H9 (cell line): ENCODE data around the gene CHID1. TPM values are rescaled to one million over a fixed set of nuclear protein-coding genes. Genes with fewer than 3 reads are reported as not detected.

Experiments used
- DNase-seq: peaks from one replicate; pipeline ENCODE4 v3.0.0-alpha.2; 2017
- H2AFZ ChIP-seq: one replicate; pipeline ENCODE4 v1.6.1; 2013; ENCODE audit warnings: mild to moderate bottlenecking, low read length, control low read depth, moderate library complexity
- H2AK5ac ChIP-seq: 2 replicates; pipeline ENCODE4 v1.6.1; 2013; ENCODE audit warnings: low read length, control low read depth, mixed read lengths; ENCODE audit not compliant: insufficient read length
- H2BK120ac ChIP-seq: one replicate; pipeline ENCODE4 v1.6.1; 2013; ENCODE audit warnings: low read depth, mild to moderate bottlenecking, low read length, control low read depth, inconsistent platforms; ENCODE audit not compliant: poor library complexity, severe bottlenecking
- H2BK12ac ChIP-seq: 2 replicates; pipeline ENCODE4 v1.6.1; 2013; ENCODE audit warnings: low read length, control low read depth, mixed read lengths, low read depth; ENCODE audit not compliant: insufficient read length
- H2BK15ac ChIP-seq: 2 replicates; pipeline ENCODE4 v1.6.1; 2013; ENCODE audit warnings: low read depth, low read length, control low read depth
- H2BK20ac ChIP-seq: one replicate; pipeline ENCODE4 v1.6.1; 2013; ENCODE audit warnings: low read depth, mild to moderate bottlenecking, low read length, control low read depth, inconsistent platforms; ENCODE audit not compliant: poor library complexity, severe bottlenecking
- H2BK5ac ChIP-seq: 2 replicates; pipeline ENCODE4 v1.6.1; 2013; ENCODE audit warnings: low read length, control low read depth, mixed read lengths; ENCODE audit not compliant: insufficient read length
- H3K14ac ChIP-seq: 2 replicates; pipeline ENCODE4 v1.6.1; 2013; ENCODE audit warnings: low read length, control low read depth; ENCODE audit not compliant: insufficient read depth
- H3K18ac ChIP-seq: 2 replicates; pipeline ENCODE4 v1.6.1; 2013; ENCODE audit warnings: low read depth, mild to moderate bottlenecking, mixed read lengths, low read length, control low read depth; ENCODE audit not compliant: insufficient read length
- H3K23ac ChIP-seq: 2 replicates; pipeline ENCODE4 v1.6.1; 2013; ENCODE audit warnings: low read length, control low read depth, mixed read lengths, low read depth; ENCODE audit not compliant: insufficient read length
- H3K23me2 ChIP-seq: 2 replicates; pipeline ENCODE4 v1.6.1; 2013; ENCODE audit warnings: low read depth, mild to moderate bottlenecking, mixed read lengths, low read length, control low read depth; ENCODE audit not compliant: insufficient read length, poor library complexity, severe bottlenecking
- H3K27ac ChIP-seq: 2 replicates; pipeline ENCODE4 v1.5.1; 2013; ENCODE audit warnings: low read length, control low read depth, mixed read lengths, low read depth; ENCODE audit not compliant: insufficient read length
- H3K27me3 ChIP-seq: 2 replicates; pipeline ENCODE4 v1.6.1; 2013; ENCODE audit warnings: low read length, control low read depth, inconsistent platforms; ENCODE audit not compliant: insufficient read depth
- H3K4ac ChIP-seq: 2 replicates; pipeline ENCODE4 v1.6.1; 2013; ENCODE audit warnings: low read depth, mild to moderate bottlenecking, control low read depth, inconsistent platforms, low read length, moderate library complexity
- H3K4me1 ChIP-seq: 2 replicates; pipeline ENCODE4 v1.6.1; 2013; ENCODE audit warnings: low read length, control low read depth, inconsistent platforms; ENCODE audit not compliant: insufficient read depth
- H3K4me2 ChIP-seq: 2 replicates; pipeline ENCODE4 v1.6.1; 2013; ENCODE audit warnings: low read length, control low read depth, mixed read lengths; ENCODE audit not compliant: insufficient read length, insufficient read depth
- H3K56ac ChIP-seq: 2 replicates; pipeline ENCODE4 v1.6.1; 2013; ENCODE audit warnings: low read depth, mild to moderate bottlenecking, mixed read lengths, low read length, control low read depth; ENCODE audit not compliant: insufficient read length
- H3K79me1 ChIP-seq: 2 replicates; pipeline ENCODE4 v1.6.1; 2013; ENCODE audit warnings: low read depth, mild to moderate bottlenecking, moderate library complexity, low read length, control low read depth, inconsistent platforms; ENCODE audit not compliant: insufficient read depth, poor library complexity, severe bottlenecking
- H3K79me2 ChIP-seq: 2 replicates; pipeline ENCODE4 v1.6.1; 2013; ENCODE audit warnings: low read length, control low read depth, inconsistent platforms; ENCODE audit not compliant: insufficient read depth
- H3K9ac ChIP-seq: 2 replicates; pipeline ENCODE4 v1.6.1; 2013; ENCODE audit warnings: low read length, control low read depth, mixed read lengths; ENCODE audit not compliant: insufficient read length; ENCODE audit errors: extremely low read depth
- H3K9me3 ChIP-seq: one replicate; pipeline ENCODE4 v1.6.1; 2013; ENCODE audit warnings: low read depth, low read length, inconsistent platforms; ENCODE audit not compliant: control insufficient read depth
- H3T11ph ChIP-seq: one replicate; pipeline ENCODE4 v1.6.1; 2013; ENCODE audit warnings: mild to moderate bottlenecking, low read length, control low read depth, inconsistent platforms
- H4K20me1 ChIP-seq: one replicate; pipeline ENCODE4 v1.6.1; 2013; ENCODE audit not compliant: control insufficient read depth, insufficient read length, insufficient read depth
- H4K5ac ChIP-seq: 2 replicates; pipeline ENCODE4 v1.6.1; 2013; ENCODE audit warnings: low read depth, mild to moderate bottlenecking, mixed read lengths, low read length, control low read depth; ENCODE audit not compliant: insufficient read length
- H4K8ac ChIP-seq: replicated peaks from 2 replicates; pipeline ENCODE4 v1.6.1; 2013; ENCODE audit warnings: low read length, control low read depth, mixed read lengths, low read depth; ENCODE audit not compliant: insufficient read length
- H4K91ac ChIP-seq: 2 replicates; pipeline ENCODE4 v1.6.1; 2013; ENCODE audit warnings: low read depth, mild to moderate bottlenecking, moderate library complexity, mixed read lengths, low read length, control low read depth; ENCODE audit not compliant: insufficient read length
- H3K27ac Mint-ChIP-seq, 3 experiments: 2 replicates in 2 of 3; 3 replicates in 1 of 3; pipeline ENCODE4 v1.8.0; 2020 to 2021; ENCODE audit warnings: mixed read lengths in 3 of 3, mild to moderate bottlenecking in 1 of 3, moderate library complexity in 1 of 3
- H3K27me3 Mint-ChIP-seq: 2 replicates; pipeline ENCODE4 v1.8.0; 2021; ENCODE audit warnings: low read depth, mild to moderate bottlenecking, moderate library complexity, mixed read lengths
- H3K36me3 Mint-ChIP-seq, 3 experiments: 2 replicates in 2 of 3; 3 replicates in 1 of 3; pipeline ENCODE4 v1.8.0; 2020 to 2021; ENCODE audit warnings: low read depth in 3 of 3, mixed read lengths in 3 of 3; ENCODE audit not compliant: insufficient read depth in 1 of 3
- H3K4me1 Mint-ChIP-seq, 2 experiments: 2 replicates each; pipeline ENCODE4 v1.8.0; 2020; ENCODE audit warnings: mixed read lengths in 2 of 2
- H3K4me3 Mint-ChIP-seq, 2 experiments: 2 replicates in 1 of 2; 3 replicates in 1 of 2; pipeline ENCODE4 v1.8.0; 2020 to 2021; ENCODE audit warnings: mild to moderate bottlenecking in 2 of 2, mixed read lengths in 2 of 2, moderate library complexity in 1 of 2
- H3K9me3 Mint-ChIP-seq, 2 experiments: 2 replicates in 1 of 2; 3 replicates in 1 of 2; pipeline ENCODE4 v1.8.0; 2020; ENCODE audit warnings: mild to moderate bottlenecking in 2 of 2, mixed read lengths in 2 of 2, moderate library complexity in 1 of 2
- WGBS: extraction: QIAGEN DNeasy Blood & Tissue Kit; methylation state at CpG from one replicate; pipeline ENCODE4 v1.1.7; 2013; ENCODE audit warnings: missing lambda C conversion rate, low lambda C conversion rate, mixed read lengths; ENCODE audit not compliant: insufficient read length; ENCODE audit errors: extremely low coverage; 5-methylcytosine and 5-hydroxymethylcytosine counted together
- total RNA-seq: library from RNA; stranded (reverse); gene quantifications from 2 replicates; pipeline ENCODE4 v1.2.1, GENCODE V29; 2021
- TF ChIP-seq, protein P1 (sequence below): fragments of 200-600 bp; sonication (generic); conservative IDR thresholded peaks from 3 replicates; pipeline ENCODE4 v1.8.0; 2021; ENCODE audit warnings: antibody characterized with exemption, mild to moderate bottlenecking

The CHID1 gene
- total RNA-seq, 1 experiment from 2014 or later, result 89.4 TPM

DNA sequence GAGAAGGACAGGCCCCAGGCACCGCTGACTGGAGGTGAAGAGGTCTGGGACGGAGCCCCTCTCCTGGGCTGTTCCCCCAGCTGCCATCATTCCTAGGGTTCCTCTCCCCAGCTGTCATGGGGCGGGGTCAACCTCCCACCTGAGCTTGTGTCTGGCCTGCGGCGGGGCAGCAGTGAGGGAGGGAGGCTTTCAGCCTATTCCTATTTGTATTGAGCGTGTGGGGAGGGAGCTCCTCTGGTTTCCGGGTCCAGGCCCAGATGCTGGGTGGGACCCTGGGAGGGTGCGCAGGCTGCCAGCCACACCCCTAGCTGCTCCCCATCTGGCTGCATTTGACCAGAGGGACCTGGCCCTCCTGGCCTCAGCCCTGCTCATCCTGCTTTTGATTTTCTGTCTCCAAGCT, 54.2 kb downstream of the CHID1 start:
- DNase-seq, result no peak
- WGBS, result no CpG with 5 or more reads among the region's 8 CpGs

More for the DNA sequence above, 54.2 kb downstream of the CHID1 start:
- Histone ChIP-seq H2AK5ac (no peak overlapping the region), H3K23ac (no peak overlapping the region), H2BK120ac (no peak overlapping the region), H3K9me3 (no peaks in the 10 kb centered on the region), H2AFZ (no peak overlapping the region), H2BK20ac (no peak overlapping the region), H3K23me2 (no peaks in the 10 kb centered on the region), H3K9ac (no peak overlapping the region), H3K56ac (no peak overlapping the region), H3K27ac (no peak overlapping the region), H3K4me2 (no peak overlapping the region), H3K4ac (no peak overlapping the region), H3K79me1 (no peaks in the 10 kb centered on the region), H4K91ac (no peak overlapping the region), H4K5ac (no peak overlapping the region), H3K4me1 (no peaks in the 10 kb centered on the region), H3K18ac (no peak overlapping the region), H3T11ph (no peak overlapping the region), H4K8ac (no peak overlapping the region), H2BK5ac (no peak overlapping the region), H3K27me3 (no peaks in the 10 kb centered on the region), H4K20me1 (no peaks in the 10 kb centered on the region), H2BK12ac (no peak overlapping the region), H3K14ac (no peak overlapping the region), H3K79me2 (no peaks in the 10 kb centered on the region), H2BK15ac (no peak overlapping the region)
- TF ChIP-seq, protein P1, sequence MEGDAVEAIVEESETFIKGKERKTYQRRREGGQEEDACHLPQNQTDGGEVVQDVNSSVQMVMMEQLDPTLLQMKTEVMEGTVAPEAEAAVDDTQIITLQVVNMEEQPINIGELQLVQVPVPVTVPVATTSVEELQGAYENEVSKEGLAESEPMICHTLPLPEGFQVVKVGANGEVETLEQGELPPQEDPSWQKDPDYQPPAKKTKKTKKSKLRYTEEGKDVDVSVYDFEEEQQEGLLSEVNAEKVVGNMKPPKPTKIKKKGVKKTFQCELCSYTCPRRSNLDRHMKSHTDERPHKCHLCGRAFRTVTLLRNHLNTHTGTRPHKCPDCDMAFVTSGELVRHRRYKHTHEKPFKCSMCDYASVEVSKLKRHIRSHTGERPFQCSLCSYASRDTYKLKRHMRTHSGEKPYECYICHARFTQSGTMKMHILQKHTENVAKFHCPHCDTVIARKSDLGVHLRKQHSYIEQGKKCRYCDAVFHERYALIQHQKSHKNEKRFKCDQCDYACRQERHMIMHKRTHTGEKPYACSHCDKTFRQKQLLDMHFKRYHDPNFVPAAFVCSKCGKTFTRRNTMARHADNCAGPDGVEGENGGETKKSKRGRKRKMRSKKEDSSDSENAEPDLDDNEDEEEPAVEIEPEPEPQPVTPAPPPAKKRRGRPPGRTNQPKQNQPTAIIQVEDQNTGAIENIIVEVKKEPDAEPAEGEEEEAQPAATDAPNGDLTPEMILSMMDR, result no peak
- Mint-ChIP-seq H3K27ac (no peak overlapping the region), H3K36me3 (peaks cover 0 to 13% (median 0%) of the 10 kb centered on the region in 3 experiments; a peak in 3 of 7 replicates), H3K4me1 (peaks cover 4 to 61% of the 10 kb centered on the region in 2 experiments), H3K9me3 (no peaks in the 10 kb centered on the region), H3K4me3 (no peak overlapping the region), H3K27me3 (peaks cover 16% of the 10 kb centered on the region)
